Upper lobe of left lung (tissue), 4 donors: Measurements from ENCODE around the gene TMEM187.

ENCODE experiments used
- EP300 ChIP-seq, 4 donors: sonication (generic); formaldehyde crosslinking; IDR thresholded peaks; one replicate each; pipeline ENCODE4 v1.5.1; 2017; ENCODE audit warnings: antibody characterized with exemption in 4 of 4, control low read depth in 2 of 4
- POLR2A ChIP-seq, 4 donors: fragments of 450-650 bp; IDR thresholded peaks; one replicate each; pipeline ENCODE4 v1.5.1; 2016 to 2017; ENCODE audit warnings: antibody characterized with exemption in 4 of 4, mild to moderate bottlenecking in 2 of 4

- no peak for TF ChIP-seq POLR2A (IDR thresholded peaks at IDR 0.05)
- no peak for TF ChIP-seq EP300 (IDR thresholded peaks at IDR 0.05)
Observed at GRCh38 chrX:153955228-153955732, 17.3 kb upstream of the TMEM187 start.
